ENCODE results near the gene NDUFA3.
"Not testable (repeated sequence)": the region's sequence is repeated elsewhere in the genome, so short reads cannot be mapped to it uniquely, and the experiment has no call there.

Gene NDUFA3

GRCh38 chr19:54102421-54103169 is at the start of gene NDUFA3:
Gene NDUFA3 (plus strand): TSS chr19:54102855. CDS start chr19:54102879, 24 bp downstream.
- peak; percentile 97 for FAIRE-seq

- FAIRE-seq: no peak
Observed at GRCh38 chr19:54062643-54063042, 40.0 kb upstream of the NDUFA3 start.

GRCh38 chr19:54063350-54064116 is 39.1 kb upstream of the NDUFA3 start, which contains the start of gene VSTM1:
Gene VSTM1 (minus strand): TSS chr19:54063897. CDS start chr19:54063777, 120 bp downstream.
- FAIRE-seq: no peak

- FAIRE-seq: no peak
Observed at GRCh38 chr19:54069470-54069869, 33.2 kb upstream of the NDUFA3 start.

GRCh38 chr19:54073829-54074228 is 28.8 kb upstream of the NDUFA3 start:
- no peak for FAIRE-seq

GRCh38 chr19:54074851-54075250 is 27.8 kb upstream of the NDUFA3 start:
- no peak for FAIRE-seq

- FAIRE-seq: no peak
Observed at GRCh38 chr19:54077334-54077733, 25.3 kb upstream of the NDUFA3 start.

GRCh38 chr19:54081032-54081431 is 21.6 kb upstream of the NDUFA3 start, which contains the start of gene TARM1:
Gene TARM1 (minus strand): TSS chr19:54081365. CDS start chr19:54081340, 25 bp downstream.
- FAIRE-seq: no peak

GRCh38 chr19:54084410-54084809 is 18.2 kb upstream of the NDUFA3 start:
- FAIRE-seq: no peak

- FAIRE-seq: no peak
Observed at GRCh38 chr19:54094426-54095000, 8.1 kb upstream of the NDUFA3 start.

GRCh38 chr19:54095136-54095858 is 7.4 kb upstream of the NDUFA3 start:
- FAIRE-seq: no peak

- not testable (repeated sequence) for FAIRE-seq
Observed at GRCh38 chr19:54095859-54096616, 6.6 kb upstream of the NDUFA3 start.

- no peak for FAIRE-seq
Observed at GRCh38 chr19:54096617-54097106, 6.0 kb upstream of the NDUFA3 start.

GRCh38 chr19:54099190-54099902 is 3.3 kb upstream of the NDUFA3 start:
- FAIRE-seq: no peak

- FAIRE-seq: not testable (repeated sequence)
Observed at GRCh38 chr19:54099903-54100255, 2.8 kb upstream of the NDUFA3 start.

GRCh38 chr19:54100561-54100960 is 2.1 kb upstream of the NDUFA3 start, which contains the start of gene OSCAR:
Gene OSCAR (minus strand): TSS chr19:54100803. CDS start chr19:54100792, 11 bp downstream.
- FAIRE-seq: no peak

GRCh38 chr19:54104998-54105715 is 2.5 kb downstream of the NDUFA3 start:
- FAIRE-seq: no peak

GRCh38 chr19:54105796-54106195 is 3.1 kb downstream of the NDUFA3 start:
- FAIRE-seq: no peak

- no peak for FAIRE-seq
Observed at GRCh38 chr19:54106716-54107115, 4.1 kb downstream of the NDUFA3 start.

- FAIRE-seq: no peak
Observed at GRCh38 chr19:54107876-54108490, 5.3 kb downstream of the NDUFA3 start.
